ENCODE data around the gene AFDN. TPM values are rescaled to one million over a fixed set of nuclear protein-coding genes. Genes with fewer than 3 reads are reported as not detected.

AFDN gene
- total RNA-seq, 6 donors from 2014 or later, result 149 to 517 (median 265) TPM

GRCh38 chr6:167956983-167957492, 130.3 kb downstream of the AFDN start:
- no peak for TF ChIP-seq CTCF (IDR thresholded peaks at IDR 0.05)
- no peak for TF ChIP-seq EP300 (IDR thresholded peaks at IDR 0.05)
- no peak for TF ChIP-seq POLR2A (IDR thresholded peaks at IDR 0.05)
- no peak for TF ChIP-seq POLR2AphosphoS5 (IDR thresholded peaks at IDR 0.05)
- Histone ChIP-seq H3K4me3 (no peak overlapping the region), H3K4me1 (peaks cover 0 to 6% (median 4%) of the 10 kb centered on the region in 4 donors), H3K27me3 (no peaks in the 10 kb centered on the region), H3K27ac (peak overlapping the region in 3 of 4 donors; percentile 6 to 46 (median 32)), H3K9me3 (no peaks in the 10 kb centered on the region), H3K36me3 (peaks cover 0 to 35% (median 10%) of the 10 kb centered on the region in 4 donors)
- DNase-seq (peak in 1 of 2 donors; percentile 22), ATAC-seq (ENCODE audit: low FRiP score in 2 of 2) (peak; percentile 28 to 72)
- WGBS, 2 donors, result 79 to 80% methylated on average over 8 of the region's 8 CpGs

- H3K27me3 ChIP-seq, result no peaks in the 10 kb centered on the region
- TF ChIP-seq EP300 (IDR thresholded peaks at IDR 0.05), result no peak
- peaks cover 0 to 6% (median 4%) of the 10 kb centered on the region in 4 donors for H3K4me1 ChIP-seq
- DNase-seq (no peak), ATAC-seq (ENCODE audit: low FRiP score in 2 of 2) (no peak)
- WGBS, 2 donors, result 92 to 100% methylated on average over 4 to 6 of the region's 6 CpGs
- H3K36me3 ChIP-seq, result peaks cover 0 to 34% (median 7%) of the 10 kb centered on the region in 4 donors
- peak overlapping the region in 1 of 4 donors; percentile 46 for H3K27ac ChIP-seq
- H3K4me3 ChIP-seq, result no peak overlapping the region
- no peaks in the 10 kb centered on the region for H3K9me3 ChIP-seq
These were observed 130.9 kb downstream of the AFDN start for GRCh38 chr6:167957626-167958025.

- Histone ChIP-seq H3K27me3 (no peaks in the 10 kb centered on the region), H3K9me3 (no peaks in the 10 kb centered on the region), H3K36me3 (peaks cover 0 to 32% (median 6%) of the 10 kb centered on the region in 4 donors), H3K4me1 (peaks cover 6 to 24% (median 13%) of the 10 kb centered on the region in 4 donors), H3K4me3 (no peak overlapping the region), H3K27ac (no peak overlapping the region)
- WGBS, 2 donors, result 78 to 85% methylated on average over 5 of the region's 5 CpGs
- no peak for DNase-seq
- no peak for TF ChIP-seq CTCF (IDR thresholded peaks at IDR 0.05)
- no peak for TF ChIP-seq POLR2AphosphoS5 (IDR thresholded peaks at IDR 0.05)
- TF ChIP-seq EP300 (IDR thresholded peaks at IDR 0.05), result no peak
- no peak for TF ChIP-seq POLR2A (IDR thresholded peaks at IDR 0.05)
- ATAC-seq (ENCODE audit: low FRiP score in 2 of 2), result no peak
These were observed 133.9 kb downstream of the AFDN start for GRCh38 chr6:167960579-167960978.

GRCh38 chr6:167962711-167963110, 136.0 kb downstream of the AFDN start:
- Histone ChIP-seq H3K4me3 (no peak overlapping the region), H3K27me3 (no peaks in the 10 kb centered on the region), H3K27ac (no peak overlapping the region), H3K9me3 (no peaks in the 10 kb centered on the region), H3K4me1 (peaks cover 6 to 34% (median 18%) of the 10 kb centered on the region in 4 donors), H3K36me3 (peaks cover 0 to 47% (median 18%) of the 10 kb centered on the region in 4 donors)
- no peak for TF ChIP-seq EP300 (IDR thresholded peaks at IDR 0.05)
- TF ChIP-seq CTCF (IDR thresholded peaks at IDR 0.05), result no peak
- no peak for TF ChIP-seq POLR2A (IDR thresholded peaks at IDR 0.05)
- TF ChIP-seq POLR2AphosphoS5 (IDR thresholded peaks at IDR 0.05), result no peak
- ATAC-seq (ENCODE audit: low FRiP score in 2 of 2) (no peak), DNase-seq (no peak)
- 68 to 69% methylated on average over 5 of the region's 5 CpGs for WGBS, 2 donors

GRCh38 chr6:167963589-167964057, 136.9 kb downstream of the AFDN start:
- Histone ChIP-seq H3K9me3 (no peaks in the 10 kb centered on the region), H3K4me3 (no peak overlapping the region), H3K27ac (peak overlapping the region in 3 of 4 donors; percentile 12 to 66 (median 47)), H3K27me3 (no peaks in the 10 kb centered on the region), H3K4me1 (peaks cover 6 to 34% (median 18%) of the 10 kb centered on the region in 4 donors), H3K36me3 (peaks cover 0 to 50% (median 22%) of the 10 kb centered on the region in 4 donors)
- DNase-seq (no peak), ATAC-seq (ENCODE audit: low FRiP score in 2 of 2) (no peak)
- WGBS, 2 donors, result 88 to 93% methylated on average over 8 of the region's 8 CpGs
- TF ChIP-seq POLR2AphosphoS5 (IDR thresholded peaks at IDR 0.05), result no peak
- no peak for TF ChIP-seq CTCF (IDR thresholded peaks at IDR 0.05)
- no peak for TF ChIP-seq POLR2A (IDR thresholded peaks at IDR 0.05)
- no peak for TF ChIP-seq EP300 (IDR thresholded peaks at IDR 0.05)

All from upper lobe of left lung (tissue), 6 donors.